OCI-M2 (cell line): ENCODE data around the gene EYS.

Experiments
- DNase-seq: peaks from one replicate; lab custom pipeline; 2025; ENCODE audit not compliant: unreplicated experiment; lab: John Stamatoyannopoulos, UW

EYS gene

DNA sequence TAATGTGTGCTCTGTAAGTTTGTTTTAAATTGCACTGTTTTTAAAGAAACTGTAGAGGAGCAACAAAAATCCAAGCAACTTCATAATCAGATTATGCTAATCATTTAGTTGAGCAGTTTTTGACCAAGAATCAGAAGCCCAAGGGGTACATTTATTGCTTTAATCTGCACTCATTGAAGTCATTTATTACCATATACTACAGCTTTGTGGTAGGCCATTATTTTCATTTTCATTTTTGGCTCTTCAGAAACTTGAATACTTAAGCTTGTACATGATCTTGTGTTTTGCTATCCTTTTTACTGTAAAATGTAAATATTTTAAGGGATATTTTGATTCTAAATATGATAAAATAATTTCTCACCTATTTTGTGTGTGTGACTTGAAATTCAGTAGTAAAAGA lies 1992.9 kb downstream of the EYS start:
- no peak for DNase-seq

GRCh38 chr6:63713332-63713731 lies 1993.7 kb downstream of the EYS start:
- DNase-seq: no peak

GRCh38 chr6:63709148-63709547 lies 1997.9 kb downstream of the EYS start:
- DNase-seq: no peak

GRCh38 chr6:63708631-63709030 lies 1998.4 kb downstream of the EYS start:
- no peak for DNase-seq

GRCh38 chr6:63706630-63707029 lies 2000.4 kb downstream of the EYS start:
- no peak for DNase-seq

GRCh38 chr6:63705707-63706106 lies 2001.3 kb downstream of the EYS start:
- no peak for DNase-seq

GRCh38 chr6:63690221-63690620 lies 2016.8 kb downstream of the EYS start:
- no peak for DNase-seq

- no peak for DNase-seq
These were observed 2017.6 kb downstream of the EYS start for GRCh38 chr6:63689421-63689820.

DNA sequence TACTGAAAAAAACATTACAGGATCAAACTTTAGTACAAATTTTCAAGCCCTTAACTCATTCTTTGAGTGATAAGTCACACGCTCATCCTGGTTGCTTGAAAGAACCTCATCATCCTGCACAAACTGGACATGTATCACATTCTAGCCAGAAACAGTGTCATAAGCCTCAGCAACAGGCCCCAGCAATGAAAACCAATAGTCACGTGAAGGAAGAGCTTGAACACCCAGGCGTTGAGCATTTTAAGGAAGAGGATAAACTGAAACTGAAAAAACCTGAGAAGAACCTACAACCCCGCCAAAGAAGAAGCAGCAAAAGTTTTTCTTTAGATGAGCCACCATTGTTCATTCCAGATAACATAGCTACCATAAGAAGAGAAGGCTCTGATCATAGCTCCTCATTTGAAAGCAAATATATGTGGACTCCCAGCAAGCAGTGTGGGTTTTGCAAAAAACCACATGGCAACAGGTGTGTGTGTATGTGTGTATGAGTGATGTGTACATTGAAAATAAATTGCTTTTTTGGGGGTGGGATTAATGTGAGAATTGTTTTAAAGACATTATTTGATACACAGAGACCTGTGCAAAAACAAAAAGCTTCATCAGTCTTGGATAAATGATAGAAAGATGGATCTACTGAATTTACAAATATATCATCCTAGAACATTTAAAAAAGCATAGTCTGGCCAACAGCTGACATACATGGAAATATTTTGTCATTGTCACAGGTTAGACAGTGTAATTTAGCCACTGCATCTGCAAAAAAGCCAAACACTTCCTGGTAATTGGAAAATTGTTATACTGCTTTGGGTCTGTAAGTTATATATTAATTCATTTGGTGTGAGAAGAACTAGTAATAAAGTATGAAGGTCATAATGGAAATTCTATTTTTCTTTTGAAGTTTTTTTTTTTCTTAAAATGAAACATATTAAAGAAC lies 2021.3 kb downstream of the EYS start:
- no peak for DNase-seq

DNA sequence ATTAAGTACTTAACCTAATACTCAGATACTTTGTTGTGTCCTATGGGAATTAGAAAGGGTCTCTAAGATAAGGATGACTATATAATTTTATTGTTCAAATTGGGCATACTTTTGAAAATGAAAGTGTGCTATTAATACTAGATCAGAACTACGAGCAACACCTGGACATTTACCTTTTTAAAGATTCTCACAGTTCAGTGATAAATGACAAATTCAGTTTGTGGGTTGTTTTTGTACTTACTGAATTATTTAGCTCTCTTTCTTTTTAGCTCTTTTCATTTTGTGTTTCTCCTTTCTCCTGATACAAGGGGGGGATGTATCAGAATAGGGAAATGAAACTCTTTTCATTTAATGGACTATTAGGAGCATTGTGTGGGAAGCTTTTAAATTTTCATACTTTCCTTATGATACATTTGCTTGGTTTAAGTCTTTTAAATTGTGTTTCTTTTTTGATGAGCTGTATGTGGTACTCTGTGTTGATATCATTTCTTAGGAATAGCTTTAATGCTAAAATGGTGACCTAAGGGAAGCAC lies 2023.9 kb downstream of the EYS start:
- no peak for DNase-seq

- DNase-seq: no peak
These were observed 2029.7 kb downstream of the EYS start for GRCh38 chr6:63677282-63677681.

DNA sequence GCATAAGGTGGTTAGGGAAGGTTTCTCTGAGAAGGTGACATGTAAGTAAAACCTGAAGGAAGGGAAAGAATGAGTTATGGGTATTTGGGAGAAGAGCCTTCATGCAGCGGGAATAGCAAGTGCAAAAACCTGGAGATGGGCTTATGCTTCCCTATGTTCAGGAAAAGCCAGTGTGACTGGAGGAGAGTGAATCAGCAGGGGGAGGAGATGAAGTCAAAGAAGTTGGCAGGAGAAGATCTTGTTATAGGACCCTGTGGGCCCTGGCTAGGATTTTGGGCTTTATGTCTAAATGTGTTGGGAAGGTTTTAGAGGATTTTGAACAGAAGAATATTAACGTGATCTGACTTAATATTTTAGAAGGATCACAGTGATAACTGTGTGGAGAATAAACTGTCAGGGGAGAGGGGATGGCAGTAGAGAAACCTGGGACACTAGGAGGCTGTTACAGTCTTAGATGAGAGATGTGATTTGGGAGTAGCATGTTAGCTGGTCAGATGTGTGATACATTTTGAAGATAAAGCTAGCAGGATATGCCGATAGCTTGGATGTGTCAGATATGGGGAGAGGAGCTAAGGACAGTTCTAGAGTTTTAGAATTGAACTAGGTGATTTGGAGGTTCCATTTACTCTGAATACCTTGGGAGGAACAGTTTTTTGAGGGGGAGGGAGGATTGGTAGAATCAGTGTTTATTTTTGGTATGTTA lies 2030.5 kb downstream of the EYS start:
- no peak for DNase-seq

DNA sequence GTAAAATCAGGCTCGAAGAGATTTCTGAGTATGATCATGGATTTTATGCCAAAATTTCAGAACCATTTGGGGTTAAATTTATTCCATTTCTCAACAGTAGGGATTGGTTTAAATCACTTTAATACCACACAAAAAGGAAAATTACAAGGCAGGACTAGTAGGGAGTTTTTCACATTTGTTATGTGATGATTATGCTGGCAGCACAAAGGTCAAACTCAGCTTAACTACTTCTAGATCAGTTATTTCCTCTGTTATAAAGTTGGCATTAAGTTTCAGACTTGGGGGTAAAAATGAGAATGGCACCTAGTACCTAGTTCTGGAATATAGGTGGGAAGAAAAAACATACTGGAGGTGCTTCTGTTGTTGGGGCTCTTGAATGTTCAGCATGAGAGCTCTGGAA lies 2031.9 kb downstream of the EYS start:
- DNase-seq: no peak

- DNase-seq: no peak
These were observed 2032.4 kb downstream of the EYS start for GRCh38 chr6:63674635-63675034.

DNA sequence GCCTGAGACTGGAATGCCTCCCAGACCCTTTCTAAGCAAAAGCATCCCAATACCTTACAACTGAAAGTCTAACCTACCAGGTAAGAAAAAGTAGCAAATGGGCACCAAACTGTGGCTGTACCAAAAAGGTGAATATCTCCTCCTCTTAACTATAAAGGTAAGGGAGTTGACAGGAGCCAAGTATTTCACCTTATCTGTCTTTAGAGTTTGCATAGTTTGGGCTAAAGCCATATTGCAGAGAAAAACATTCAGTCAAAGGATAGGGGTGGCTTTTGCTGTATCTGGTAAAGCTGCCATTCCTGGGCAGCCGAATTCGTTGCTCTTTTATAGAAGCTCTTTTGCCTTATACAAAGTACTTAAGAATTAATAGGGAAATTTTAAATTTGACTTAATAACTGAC lies 2033.3 kb downstream of the EYS start:
- DNase-seq: no peak

GRCh38 chr6:63672582-63673129 lies 2034.4 kb downstream of the EYS start:
- no peak for DNase-seq

GRCh38 chr6:63671098-63671754 lies 2035.8 kb downstream of the EYS start:
- DNase-seq: no peak
